ENCODE data around the gene VANGL1. TPM values are rescaled to one million over a fixed set of nuclear protein-coding genes. Genes with fewer than 3 reads are reported as not detected.

Gene VANGL1
- 16.3 to 21.8 TPM (median 20.2 TPM) in 5 replicates for total RNA-seq (2022; extraction: Qiagen RNA extraction; ENCODE audit: low read depth)

GRCh38 chr1:115641762-115642167 lies at the start of gene VANGL1:
VANGL1 (plus strand) TSS chr1:115641970; CDS start chr1:115651414, 9,444 bp downstream.

Other genes with a start within 250 kb of the VANGL1 start
- gene CASQ2, start 126.7 kb downstream of the VANGL1 start, total RNA-seq (2022; extraction: Qiagen RNA extraction; ENCODE audit: low read depth), result not detected in 5 replicates
- not detected in 5 replicates for gene NHLH2, start 199.2 kb downstream of the VANGL1 start, total RNA-seq (2022; extraction: Qiagen RNA extraction; ENCODE audit: low read depth)